ENCODE measurements around the gene TMC4. TPM values are rescaled to one million over a fixed set of nuclear protein-coding genes. Genes with fewer than 3 reads are reported as not detected.

TMC4 gene
- polyA plus RNA-seq, 3 donors: 1.5 to 2.5 (median 2.1) TPM

DNA sequence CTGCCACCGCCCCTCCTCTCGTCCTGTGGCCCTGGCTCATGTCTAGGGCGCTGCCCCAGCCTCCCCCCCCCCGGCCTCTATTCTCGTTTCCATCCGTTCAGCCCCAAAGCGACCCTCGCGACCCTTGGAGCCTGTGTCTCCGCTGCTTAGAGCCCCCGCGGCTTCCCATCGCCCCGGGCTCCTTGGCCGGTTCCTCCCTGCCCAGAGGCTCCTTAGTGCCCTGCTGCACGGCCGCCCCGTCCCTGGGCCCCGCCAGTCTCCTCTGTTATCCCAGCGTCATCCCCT lies 44.6 kb downstream of the TMC4 start:
- no peak overlapping the region for H3K27ac Mint-ChIP-seq
- WGBS (ENCODE audit: insufficient coverage): 95% methylated on average over 17 of the region's 20 CpGs
- H2AFZ ChIP-seq (ENCODE audit: insufficient read depth, low read depth, low read length, poor library complexity, severe bottlenecking): no peak overlapping the region
- no peak overlapping the region for H3K9ac ChIP-seq (ENCODE audit: insufficient read depth, low read length, poor library complexity, severe bottlenecking)
- H3K27me3 Mint-ChIP-seq (ENCODE audit: low read depth in 3 of 3): no peaks in the 10 kb centered on the region
- no peaks in the 10 kb centered on the region for H4K20me1 ChIP-seq (ENCODE audit: insufficient read depth, low read length)
- H3K9me3 Mint-ChIP-seq: no peaks in the 10 kb centered on the region
- no peak overlapping the region for H3K4me2 ChIP-seq (replicated peaks; ENCODE audit: extremely low read depth, low read length, poor library complexity, severe bottlenecking)
- peaks cover 73 to 81% of the 10 kb centered on the region in 2 donors for H3K36me3 ChIP-seq (replicated peaks in 1 of 2; ENCODE audit: control insufficient read depth in 1 of 2, insufficient read depth in 2 of 2, low read length in 2 of 2)
- no peak overlapping the region for H3K4me3 ChIP-seq (replicated peaks in 1 of 3; ENCODE audit: low read depth in 2 of 3, low read length in 3 of 3)
- peaks cover 63 to 92% of the 10 kb centered on the region in 2 donors for H3K36me3 Mint-ChIP-seq
- no peak overlapping the region for H3K4me3 Mint-ChIP-seq
- H3K27me3 ChIP-seq (ENCODE audit: control insufficient read depth in 2 of 2, insufficient read depth in 2 of 2, low read length in 2 of 2): no peaks in the 10 kb centered on the region
- intact Hi-C loops (cut with micrococcal nuclease): no loop called here
- no peaks in the 10 kb centered on the region for H3K4me1 ChIP-seq (ENCODE audit: control insufficient read depth in 1 of 2, insufficient read depth in 2 of 2, low read length in 2 of 2)
- H3K27ac ChIP-seq (ENCODE audit: low read depth in 1 of 2, low read length in 2 of 2): no peak overlapping the region
- H3K9me3 ChIP-seq (replicated peaks in 1 of 2; ENCODE audit: control insufficient read depth in 1 of 2, insufficient read depth in 1 of 2, low read length in 2 of 2): no peaks in the 10 kb centered on the region
- DNase-seq: no peak
- no peaks in the 10 kb centered on the region for H3K4me1 Mint-ChIP-seq
- no peak for TF ChIP-seq CTCF (IDR thresholded peaks at IDR 0.05)
- no peaks in the 10 kb centered on the region for H3K79me2 ChIP-seq (ENCODE audit: insufficient read depth, low read length)

GRCh38 chr19:54127688-54128440 lies 45.1 kb downstream of the TMC4 start:
- Histone ChIP-seq H3K4me2 (replicated peaks; ENCODE audit: extremely low read depth, low read length, poor library complexity, severe bottlenecking) (no peak overlapping the region), H3K27me3 (ENCODE audit: control insufficient read depth in 2 of 2, insufficient read depth in 2 of 2, low read length in 2 of 2) (no peaks in the 10 kb centered on the region), H3K9ac (ENCODE audit: insufficient read depth, low read length, poor library complexity, severe bottlenecking) (no peak overlapping the region), H2AFZ (ENCODE audit: insufficient read depth, low read depth, low read length, poor library complexity, severe bottlenecking) (no peak overlapping the region), H4K20me1 (ENCODE audit: insufficient read depth, low read length) (no peaks in the 10 kb centered on the region), H3K9me3 (replicated peaks in 1 of 2; ENCODE audit: control insufficient read depth in 1 of 2, insufficient read depth in 1 of 2, low read length in 2 of 2) (no peaks in the 10 kb centered on the region), H3K4me3 (replicated peaks in 1 of 3; ENCODE audit: low read depth in 2 of 3, low read length in 3 of 3) (no peak overlapping the region), H3K27ac (ENCODE audit: low read depth in 1 of 2, low read length in 2 of 2) (no peak overlapping the region), H3K4me1 (ENCODE audit: control insufficient read depth in 1 of 2, insufficient read depth in 2 of 2, low read length in 2 of 2) (no peaks in the 10 kb centered on the region), H3K79me2 (ENCODE audit: insufficient read depth, low read length) (no peaks in the 10 kb centered on the region), H3K36me3 (replicated peaks in 1 of 2; ENCODE audit: control insufficient read depth in 1 of 2, insufficient read depth in 2 of 2, low read length in 2 of 2) (peaks cover 78 to 86% of the 10 kb centered on the region in 2 donors)
- Mint-ChIP-seq H3K4me3 (no peak overlapping the region), H3K4me1 (no peaks in the 10 kb centered on the region), H3K36me3 (peaks cover 68 to 92% of the 10 kb centered on the region in 2 donors), H3K9me3 (no peaks in the 10 kb centered on the region), H3K27me3 (ENCODE audit: low read depth in 3 of 3) (no peaks in the 10 kb centered on the region), H3K27ac (no peak overlapping the region)
- intact Hi-C loops (cut with micrococcal nuclease): no loop called here
- WGBS (ENCODE audit: insufficient coverage): 99% methylated on average over 34 of the region's 44 CpGs
- no peak for TF ChIP-seq CTCF (IDR thresholded peaks at IDR 0.05)
- no peak for DNase-seq

Data from CD14-positive monocyte (primary cell).